COLO829 (cell line): Measurements from ENCODE around the gene BEND4.
"Not testable (repeated sequence)": the region's sequence is repeated elsewhere in the genome, so short reads cannot be mapped to it uniquely, and the experiment has no call there.

Experiments used
- DNase-seq: peaks from one replicate; pipeline ENCODE4 v3.0.0; 2012; ENCODE audit warnings: low spot score

BEND4 gene

DNA sequence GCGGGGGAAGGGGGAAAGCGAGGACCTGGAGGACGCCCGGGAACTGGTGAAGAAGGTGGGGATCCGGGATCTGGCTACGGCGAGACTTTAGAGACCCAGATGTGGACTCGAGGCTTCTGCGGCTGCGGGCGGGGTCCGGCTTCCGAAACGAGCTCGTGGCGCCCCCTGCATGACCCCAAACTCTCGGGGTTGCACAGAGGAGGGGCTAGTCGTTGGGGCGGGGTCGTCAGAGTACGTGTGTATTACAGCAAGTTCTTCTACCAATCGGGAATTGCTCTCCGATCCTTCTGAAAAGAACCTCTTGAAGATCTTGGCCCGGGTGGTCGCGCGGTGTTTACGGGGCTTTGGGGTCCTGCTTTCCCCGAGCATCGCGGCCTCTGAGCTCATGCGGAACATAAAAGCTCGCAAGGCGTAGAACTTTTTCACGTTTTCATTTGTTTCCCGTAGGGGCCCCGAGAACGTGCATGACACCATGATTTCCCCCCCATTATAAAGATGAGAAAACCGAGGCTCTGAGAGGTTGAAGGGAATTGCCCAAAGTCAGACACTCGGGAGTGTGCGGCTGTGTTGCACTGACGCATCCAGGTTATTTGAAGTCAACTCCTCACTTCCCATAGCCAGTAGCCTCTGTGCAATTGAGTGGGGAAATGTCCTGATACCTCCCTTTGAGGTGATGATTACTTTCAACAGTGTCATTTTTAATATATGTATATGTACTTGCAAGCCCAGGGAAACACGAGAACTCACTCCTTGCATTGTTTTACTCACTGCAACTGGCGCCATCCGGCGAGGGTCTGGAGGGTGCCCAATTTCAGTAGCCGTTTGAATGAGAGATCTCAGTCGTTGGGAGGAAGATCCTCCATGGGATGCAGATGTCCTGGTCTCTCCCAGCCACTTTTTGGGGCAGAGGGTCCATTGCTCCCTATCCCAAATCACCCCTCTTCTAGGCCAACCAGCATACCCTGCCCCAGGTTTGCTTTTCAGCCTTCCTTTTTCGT is at the start of gene BEND4:
TSS of gene BEND4 (minus strand) at position 149 of the 998 bp plus-strand sequence. CDS start 512 bp downstream, outside the sequence.
- DNase-seq, result no peak

DNA sequence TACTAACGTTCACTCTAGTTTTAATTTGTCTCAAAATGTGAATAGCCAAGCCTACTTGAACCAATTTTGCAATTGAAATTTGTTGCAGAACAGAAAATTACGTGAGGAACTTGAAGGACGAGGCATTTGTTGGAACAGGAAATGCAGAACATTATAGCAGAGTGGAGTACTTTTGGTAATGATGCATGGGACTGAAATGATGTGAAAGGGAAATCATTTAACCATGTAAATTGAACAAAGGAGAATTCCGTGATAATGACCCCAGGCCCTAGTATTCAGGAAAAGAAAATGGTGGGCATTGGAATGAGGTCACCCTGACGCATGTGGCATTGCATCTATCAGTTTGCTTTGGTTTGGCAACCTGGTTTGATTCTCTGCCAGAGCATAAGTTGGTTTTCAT is 44.9 kb upstream of the BEND4 start:
- no peak for DNase-seq

DNA sequence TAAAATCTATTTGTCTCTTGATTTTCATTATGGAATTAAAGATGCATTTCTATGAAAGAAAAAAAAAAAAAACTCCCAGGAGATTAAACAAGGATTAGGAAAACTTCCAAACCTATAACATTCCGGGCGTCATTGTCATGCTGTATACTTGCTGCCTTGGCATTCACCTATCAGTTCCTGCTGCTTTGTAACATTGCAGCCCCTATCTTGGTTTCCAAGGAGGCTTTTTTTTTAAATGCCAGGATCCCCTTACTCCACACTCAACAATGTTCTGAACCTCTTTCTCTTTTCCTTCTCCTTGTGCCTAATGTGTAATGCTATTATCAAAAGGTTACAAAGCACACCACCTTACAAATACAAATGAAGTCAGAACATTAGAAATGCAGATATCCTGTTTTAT is 20.5 kb upstream of the BEND4 start:
- no peak for DNase-seq

DNA sequence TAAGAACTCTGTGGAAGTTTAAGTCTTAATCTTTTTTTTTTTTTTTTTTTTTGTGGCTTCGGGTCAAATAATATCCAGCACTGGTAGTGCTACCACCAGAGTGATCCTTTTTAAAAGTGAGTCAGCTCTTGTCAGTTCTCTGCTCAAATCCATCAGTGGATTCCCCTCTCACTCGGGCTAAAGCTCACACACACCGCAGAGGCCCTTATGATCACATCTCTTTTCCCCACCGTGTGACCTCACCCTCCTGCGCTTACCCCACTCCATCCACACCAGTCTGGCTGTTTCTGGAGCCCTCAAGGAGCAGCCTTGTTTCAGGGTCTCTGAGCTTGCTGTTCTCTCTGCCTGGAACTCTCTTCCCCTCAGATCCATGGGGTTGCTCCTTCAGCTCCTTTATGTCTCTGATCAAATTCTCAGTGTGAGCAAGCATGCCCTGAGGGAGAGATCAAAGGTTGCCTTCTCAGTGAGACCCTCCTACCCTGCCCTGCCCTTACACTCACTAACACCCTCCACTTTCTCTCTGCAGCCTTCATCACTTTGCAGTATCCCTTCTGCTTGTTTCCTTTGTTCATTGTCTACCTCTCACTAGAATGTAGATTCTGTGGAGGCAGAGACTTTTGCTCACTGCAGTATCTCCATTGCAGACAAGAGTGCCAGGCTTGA is 19.8 kb upstream of the BEND4 start:
- no peak for DNase-seq

DNA sequence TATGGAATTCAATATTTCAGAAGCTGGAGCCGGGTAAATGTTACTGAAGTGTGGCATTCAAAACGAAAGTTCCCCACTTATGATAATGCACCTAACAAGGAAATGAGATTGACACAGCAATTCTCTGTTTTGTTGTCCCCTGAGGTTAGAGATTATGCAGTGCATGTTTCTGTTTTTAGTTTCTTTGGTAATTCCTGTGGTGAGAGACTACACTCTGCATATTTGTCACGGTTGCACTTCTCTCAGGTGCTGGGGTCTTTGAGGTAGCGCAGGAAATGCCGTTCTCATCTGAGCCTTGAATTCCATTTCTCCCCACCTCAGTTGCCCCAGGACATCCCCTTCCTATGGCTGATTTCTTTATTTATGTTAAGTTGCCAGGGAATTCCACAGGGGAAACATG is 15.3 kb upstream of the BEND4 start:
- no peak for DNase-seq

DNA sequence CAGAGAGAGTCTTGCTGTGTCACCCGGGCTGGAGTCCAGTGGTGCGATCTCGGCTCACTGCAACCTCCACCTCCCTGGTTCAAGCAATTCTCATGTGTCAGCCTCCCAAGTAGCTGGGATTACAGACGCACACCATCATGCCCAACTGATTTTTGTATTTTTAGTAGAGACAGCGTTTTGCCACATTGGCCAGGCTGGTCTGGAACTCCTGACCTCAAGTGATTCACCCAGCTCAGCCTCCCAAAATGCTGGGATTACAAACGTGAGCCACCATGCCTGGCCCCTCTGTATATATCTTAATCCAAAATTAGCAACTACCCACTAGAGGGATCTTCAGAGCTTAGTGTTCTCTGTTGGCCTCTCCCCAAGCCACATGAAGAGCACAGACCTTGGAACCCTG is 13.7 kb upstream of the BEND4 start:
- not testable (repeated sequence) for DNase-seq

DNA sequence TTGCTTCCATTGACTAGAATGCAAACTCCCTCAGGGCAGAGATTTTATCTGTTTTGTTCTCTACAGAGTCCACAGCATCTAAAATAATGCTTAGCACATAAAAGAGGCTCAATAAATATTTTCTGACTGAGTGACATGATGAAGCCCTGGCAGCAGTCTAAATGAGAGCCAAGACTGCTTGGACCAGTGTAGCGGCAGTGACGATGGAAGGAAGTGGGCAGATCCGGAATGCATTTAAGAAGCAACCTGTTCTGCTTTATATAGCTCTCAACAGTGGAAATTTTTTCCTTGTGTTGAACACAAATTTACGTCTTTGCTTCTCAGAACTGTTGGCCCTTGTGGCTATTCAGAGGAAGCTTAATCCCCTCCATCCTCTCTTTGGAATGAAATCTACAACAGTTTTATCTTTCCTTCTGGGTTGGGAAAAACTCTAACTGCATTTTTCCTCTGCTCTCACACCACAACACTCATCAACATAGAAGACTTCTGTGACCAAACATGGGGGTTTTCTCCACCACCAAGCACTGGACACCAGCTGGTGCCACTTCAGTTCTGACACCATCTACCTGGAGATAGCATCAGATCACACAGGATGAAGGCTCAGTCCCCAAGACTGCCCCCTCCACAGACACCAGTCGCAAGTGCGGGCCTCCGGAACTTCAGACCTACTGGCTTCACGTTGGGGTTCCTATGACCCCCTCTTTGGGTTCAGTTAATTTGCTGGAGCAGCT is 7.0 kb upstream of the BEND4 start:
- no peak for DNase-seq

DNA sequence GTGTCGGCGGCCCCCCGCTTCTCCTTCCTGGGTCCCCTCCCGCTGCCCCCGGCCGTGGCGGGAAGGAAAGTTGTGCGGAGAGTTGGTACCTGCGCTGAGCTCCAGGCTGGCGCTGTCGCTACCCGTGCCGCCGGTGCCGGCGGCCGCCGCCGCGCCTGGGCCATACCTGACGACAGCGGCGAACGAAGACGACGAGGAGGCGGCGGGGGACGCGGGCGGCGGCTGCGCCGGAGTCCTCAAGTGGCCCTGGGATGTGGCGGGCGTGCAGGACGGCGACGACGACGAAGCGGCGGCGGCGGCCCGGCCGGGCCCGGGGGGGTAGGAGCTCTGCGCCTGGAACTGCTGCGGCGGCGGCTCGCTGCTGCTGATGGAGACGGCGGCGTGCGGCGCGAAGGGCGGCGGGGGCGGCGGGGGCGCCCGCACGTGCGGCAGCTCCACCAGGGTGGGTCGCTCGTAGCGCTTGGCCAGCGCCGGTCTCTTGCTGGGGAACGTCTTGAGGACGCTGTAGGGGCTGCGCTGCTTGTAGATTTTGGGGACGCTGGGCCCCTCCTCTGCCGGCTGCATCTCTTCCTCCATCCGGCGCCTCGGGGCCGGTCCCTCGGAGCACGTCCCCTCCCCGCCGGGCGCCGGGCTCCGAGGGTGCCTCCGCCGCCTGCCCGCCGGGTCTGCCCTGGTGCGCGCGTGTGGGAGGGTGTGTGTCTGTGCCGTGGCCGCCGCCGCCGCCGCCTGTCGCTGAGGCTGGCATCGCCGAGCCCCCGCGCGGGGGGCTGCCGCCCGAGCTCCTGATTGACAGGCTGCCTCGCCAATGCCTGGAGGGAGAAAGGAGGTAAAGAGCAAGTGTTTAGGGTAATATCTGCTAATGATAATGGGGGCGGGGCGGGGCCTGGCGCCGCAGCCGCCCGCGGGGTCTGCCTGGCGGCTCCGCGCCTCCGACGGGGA is 618 bp downstream of the BEND4 start:
- DNase-seq, result no peak

DNA sequence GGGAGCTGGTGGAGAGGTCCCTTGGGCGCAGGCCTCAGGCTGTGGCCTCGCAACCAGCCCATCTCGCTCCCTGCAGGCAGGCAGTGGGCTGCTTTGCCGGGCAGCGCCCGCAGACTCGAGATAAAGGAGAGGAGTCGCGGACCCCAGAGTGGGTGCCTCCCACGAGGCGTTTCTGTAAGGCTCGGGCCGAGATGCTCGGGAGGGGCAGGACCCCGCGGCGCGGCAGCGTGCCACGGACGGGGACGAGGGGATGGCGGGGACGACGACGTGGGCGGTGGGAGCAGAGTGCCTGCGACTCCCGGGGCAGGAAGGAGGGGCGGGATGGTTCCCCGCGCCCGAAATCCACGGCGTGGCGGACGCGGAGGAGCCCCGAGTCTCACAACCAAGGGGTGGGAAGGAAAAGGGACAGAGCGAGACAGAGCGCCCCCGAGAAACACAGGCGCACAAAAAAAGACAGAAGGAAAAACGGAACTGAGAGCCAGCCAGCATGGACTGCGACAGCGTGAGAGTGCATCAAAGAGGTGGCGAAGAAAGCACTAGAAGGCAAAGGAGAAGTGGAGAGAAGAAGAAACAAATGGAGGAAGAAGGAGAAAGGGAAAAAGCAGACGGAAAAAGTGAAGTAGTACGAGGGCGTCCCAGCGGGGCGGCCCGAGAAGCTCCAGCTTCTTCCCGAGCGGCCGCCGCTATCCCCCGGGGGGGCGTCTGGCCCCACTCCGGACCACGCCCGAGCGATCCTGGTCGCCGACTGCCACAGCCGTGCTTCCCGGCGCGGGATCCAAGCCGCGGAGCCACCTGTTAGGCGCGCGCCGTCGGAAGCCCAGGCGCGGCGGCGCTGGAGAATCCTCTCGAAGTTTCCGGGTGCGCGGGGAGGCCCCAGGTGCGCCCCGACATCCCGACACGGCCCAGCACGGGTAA is 1.5 kb downstream of the BEND4 start:
- no peak for DNase-seq

DNA sequence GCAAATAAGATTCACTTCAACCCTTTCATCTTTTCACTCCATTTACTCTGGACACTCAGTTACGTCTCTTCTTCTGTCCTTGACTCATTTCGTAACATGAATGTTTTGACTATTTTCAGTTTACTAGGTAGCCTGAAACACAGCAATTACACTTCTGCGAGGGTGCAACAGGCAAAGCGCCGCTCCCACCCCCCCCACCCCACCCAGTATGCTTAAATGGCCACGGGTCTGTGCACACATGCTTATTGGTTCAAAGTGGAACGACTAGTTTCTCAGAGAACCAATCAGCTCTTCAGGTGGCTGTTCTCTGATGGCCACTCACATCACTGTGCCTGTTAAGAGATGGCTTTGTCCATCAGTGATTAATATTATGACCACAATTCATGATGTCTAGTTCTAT is 3.5 kb downstream of the BEND4 start:
- DNase-seq, result no peak

DNA sequence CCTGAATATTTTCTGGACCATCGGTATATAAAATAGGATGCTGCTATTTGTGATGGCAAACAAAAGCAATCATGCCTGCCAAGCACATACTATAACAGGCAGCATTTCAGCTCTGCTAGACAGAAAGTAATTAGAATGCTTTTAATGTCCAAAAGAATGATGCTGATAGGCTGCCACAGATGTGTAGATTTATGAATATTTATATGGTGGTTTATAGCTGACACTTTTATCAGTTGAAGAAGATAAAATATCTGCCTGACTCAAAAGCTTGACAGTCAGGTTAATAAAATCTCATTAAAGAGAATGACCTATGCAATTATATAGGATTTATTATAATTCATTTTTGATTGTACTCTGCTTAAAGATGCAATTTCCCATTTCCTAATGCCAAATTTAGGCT is 4.0 kb downstream of the BEND4 start:
- DNase-seq, result no peak

DNA sequence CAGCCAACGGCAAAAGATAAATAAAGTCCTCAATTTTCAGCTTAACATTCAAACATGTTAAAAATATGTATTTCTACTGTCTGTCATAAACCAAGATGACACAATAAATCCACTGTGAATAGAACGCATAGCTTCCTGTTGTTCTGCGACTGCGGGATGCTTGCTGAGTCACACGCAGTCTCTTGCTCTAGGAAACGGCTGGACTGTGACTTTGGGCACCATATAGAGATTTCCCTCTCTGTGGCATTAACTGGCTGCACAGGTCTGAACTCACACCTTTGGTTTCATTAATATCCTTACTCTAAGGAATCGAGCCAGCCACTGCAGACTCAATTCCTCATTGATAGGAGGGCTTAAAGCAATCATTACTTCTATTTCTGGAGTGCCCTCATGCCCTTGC is 8.4 kb downstream of the BEND4 start:
- peak; percentile 7 for DNase-seq

DNA sequence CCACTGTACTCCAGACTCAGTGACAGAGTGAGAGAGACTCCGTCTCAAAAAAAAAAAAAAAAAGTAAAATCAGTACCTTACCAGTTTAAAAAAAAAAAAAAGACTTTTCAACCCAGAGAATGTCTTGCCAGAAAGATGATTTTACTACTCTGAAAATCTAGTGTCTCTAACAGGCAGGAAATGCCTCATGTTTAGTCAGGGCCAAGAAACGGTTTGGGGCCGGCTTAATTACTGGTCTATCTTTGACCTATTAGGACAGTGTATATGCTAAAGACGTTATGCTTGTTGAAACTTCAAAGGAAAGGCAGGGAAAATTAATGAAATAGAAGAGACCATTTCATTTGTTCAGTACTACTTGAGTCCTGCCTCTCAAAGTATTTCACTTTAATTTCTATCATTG is 9.9 kb downstream of the BEND4 start:
- DNase-seq, result no peak

DNA sequence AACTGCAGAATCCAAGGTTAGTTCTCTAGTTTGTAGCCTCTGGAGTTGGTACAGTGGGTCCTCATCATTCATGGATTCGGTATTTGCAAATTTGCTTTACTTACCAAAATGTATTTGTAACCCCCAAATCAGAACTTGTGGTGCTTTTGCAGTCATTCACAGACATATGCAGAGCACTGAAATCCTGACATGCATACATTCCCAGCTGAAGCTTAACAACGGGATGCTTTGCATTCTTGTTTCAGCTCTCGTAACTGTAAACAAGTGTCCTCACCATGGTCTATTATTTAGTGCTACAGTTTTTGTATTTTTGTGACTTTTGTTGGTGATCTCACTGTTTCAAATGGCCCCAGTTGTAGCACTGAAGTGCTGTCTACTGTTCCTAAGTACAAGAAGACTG is 16.1 kb downstream of the BEND4 start:
- DNase-seq, result no peak

DNA sequence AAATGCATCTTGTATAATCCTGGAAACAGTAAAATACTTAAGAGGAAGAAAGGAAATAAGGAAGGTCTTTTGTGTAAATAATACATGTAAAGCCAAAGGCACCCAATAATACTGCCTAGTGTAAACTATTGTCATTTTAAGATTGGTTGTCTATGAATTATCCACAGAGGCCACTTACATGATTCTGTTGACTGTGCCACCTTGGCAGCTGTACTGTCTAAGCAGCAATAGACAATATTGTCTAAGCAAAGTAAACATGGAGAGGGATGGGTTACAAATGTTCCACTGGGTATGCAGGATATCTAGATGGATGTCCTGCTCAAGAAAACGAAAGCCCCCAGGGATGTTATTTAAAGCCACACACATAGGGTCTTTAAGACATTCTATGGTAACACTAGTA is 19.4 kb downstream of the BEND4 start:
- DNase-seq, result no peak

DNA sequence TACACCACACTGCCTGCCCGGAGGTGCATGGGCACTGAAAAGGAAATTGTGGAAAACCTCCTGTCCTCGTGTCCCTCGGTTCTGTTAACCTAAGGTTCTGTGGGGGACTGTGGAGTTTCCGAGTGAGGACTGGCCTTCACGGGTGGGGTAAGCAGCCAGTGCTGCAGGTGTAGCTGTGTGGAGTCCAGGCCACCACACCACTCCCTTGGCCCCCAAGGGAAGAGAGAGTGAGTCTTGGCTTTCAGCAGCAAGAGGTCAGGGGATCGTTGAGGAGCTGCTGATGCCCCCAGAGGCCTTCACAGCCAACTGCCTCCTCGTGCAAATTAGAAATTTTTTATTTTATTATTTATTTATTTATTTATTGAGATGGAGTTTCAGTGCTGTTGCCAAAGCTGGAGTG is 20.4 kb downstream of the BEND4 start:
- no peak for DNase-seq

DNA sequence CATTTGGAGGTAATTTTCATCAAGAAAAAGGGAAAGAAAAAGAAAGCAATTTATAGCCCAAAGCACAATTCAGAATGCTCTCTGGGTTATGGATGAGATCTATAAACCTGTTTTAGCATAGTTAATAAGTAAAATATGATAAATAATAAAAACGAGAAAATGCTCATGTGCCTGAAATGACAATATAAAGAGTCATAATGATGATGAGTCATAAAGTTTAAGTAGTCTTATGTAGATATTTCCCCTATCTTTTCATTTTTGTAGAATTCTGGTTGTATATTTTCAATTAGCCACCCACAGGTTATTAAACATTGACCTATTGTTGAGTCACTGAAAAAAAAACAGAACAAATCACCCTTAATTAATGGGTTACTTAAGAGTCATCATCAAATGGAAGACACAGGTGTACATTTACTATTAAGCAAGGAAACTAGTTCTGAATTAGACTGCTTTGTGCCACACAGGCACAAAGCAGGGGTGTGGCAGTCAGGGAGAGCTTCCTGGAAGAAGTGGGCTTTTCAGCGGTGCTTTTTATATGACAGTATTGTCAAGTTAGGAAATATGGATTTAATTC is 29.3 kb downstream of the BEND4 start:
- no peak for DNase-seq

DNA sequence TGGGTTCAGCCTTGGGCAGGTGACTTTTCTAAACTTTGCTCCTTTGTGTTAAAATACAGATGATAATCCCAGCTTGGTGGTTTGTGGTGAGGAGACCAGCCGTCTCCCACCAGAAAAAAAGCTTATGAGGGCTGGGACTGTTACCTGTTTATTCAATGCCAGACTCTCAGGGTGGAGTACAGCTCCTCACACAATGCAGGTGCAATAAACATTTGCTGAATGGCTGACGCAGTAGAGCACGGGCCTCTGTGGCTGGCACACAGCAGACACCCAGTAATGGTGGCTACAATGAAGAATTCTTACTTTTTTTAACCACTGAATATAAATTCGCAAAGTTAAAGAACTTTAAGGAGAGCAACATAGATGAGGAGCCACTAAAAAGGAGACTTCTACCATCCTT is 30.2 kb downstream of the BEND4 start:
- no peak for DNase-seq

DNA sequence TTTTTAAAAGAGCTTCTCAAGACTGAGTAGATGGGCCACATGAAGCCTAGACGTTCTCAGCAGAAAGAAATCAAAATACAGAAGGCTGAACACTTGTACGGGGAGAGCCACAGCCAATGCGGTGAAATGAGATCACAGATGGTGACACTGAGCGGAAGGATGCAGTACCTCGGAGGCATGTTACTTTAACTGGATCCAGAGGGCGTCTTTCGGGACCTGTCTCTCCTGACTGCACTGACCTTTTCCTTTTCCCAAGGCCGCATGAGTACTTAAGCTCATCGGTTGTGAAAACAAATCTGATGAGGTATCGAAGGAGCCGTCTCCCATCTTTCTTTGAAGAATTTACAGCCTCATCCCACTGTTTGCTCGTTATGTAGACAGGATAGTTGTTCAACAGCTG is 32.6 kb downstream of the BEND4 start:
- DNase-seq, result no peak

DNA sequence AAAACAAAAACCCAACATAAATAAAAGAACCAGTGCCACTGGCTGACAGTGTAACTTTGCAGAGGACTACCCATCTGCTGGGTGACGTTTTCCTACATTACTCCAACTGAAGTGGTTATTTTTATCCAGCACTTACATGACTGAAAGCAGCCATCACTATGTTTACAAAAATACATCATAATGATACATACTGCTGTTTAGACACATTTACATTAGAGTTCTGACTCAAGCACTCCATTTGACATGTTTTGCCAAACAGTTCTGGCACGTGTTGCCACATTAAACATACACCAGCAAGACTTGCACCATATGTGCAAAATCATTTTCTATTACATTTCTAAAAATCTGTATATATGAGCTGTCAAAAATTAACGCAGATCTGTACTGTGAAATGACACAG is 39.6 kb downstream of the BEND4 start:
- no peak for DNase-seq
